Stomach smooth muscle (tissue), 2 donors: ENCODE measurements around the gene DSCAML1.

Source experiments
- H3K27ac ChIP-seq: one replicate; pipeline ENCODE4 v1.7.0; 2013; ENCODE audit warnings: mild to moderate bottlenecking, low read length, inconsistent platforms
- H3K27me3 ChIP-seq, 2 donors: one replicate each; pipeline ENCODE4 v1.7.0; 2013; ENCODE audit warnings: low read length in 2 of 2; ENCODE audit not compliant: insufficient read depth in 2 of 2, control insufficient read depth in 1 of 2
- H3K36me3 ChIP-seq, 2 donors: one replicate each; pipeline ENCODE4 v1.7.0; 2013; ENCODE audit warnings: low read length in 2 of 2; ENCODE audit not compliant: control insufficient read depth in 2 of 2, insufficient read depth in 2 of 2
- H3K4me1 ChIP-seq: one replicate; pipeline ENCODE4 v1.7.0; 2013; ENCODE audit warnings: low read length; ENCODE audit not compliant: control insufficient read depth, insufficient read depth
- H3K4me3 ChIP-seq, 2 donors: one replicate each; pipeline ENCODE4 v1.7.0; 2013; ENCODE audit warnings: low read length in 2 of 2
- H3K9ac ChIP-seq, 2 donors: one replicate each; pipeline ENCODE4 v1.7.0; 2013; ENCODE audit warnings: low read length in 2 of 2, mild to moderate bottlenecking in 1 of 2
- H3K9me3 ChIP-seq, 2 donors: one replicate each; pipeline ENCODE4 v1.7.0; 2013; ENCODE audit warnings: low read length in 2 of 2; ENCODE audit not compliant: control insufficient read depth in 2 of 2
- donor health status: healthy.
- donor health status: Pancreatic carcinoma.

DSCAML1 gene

DNA sequence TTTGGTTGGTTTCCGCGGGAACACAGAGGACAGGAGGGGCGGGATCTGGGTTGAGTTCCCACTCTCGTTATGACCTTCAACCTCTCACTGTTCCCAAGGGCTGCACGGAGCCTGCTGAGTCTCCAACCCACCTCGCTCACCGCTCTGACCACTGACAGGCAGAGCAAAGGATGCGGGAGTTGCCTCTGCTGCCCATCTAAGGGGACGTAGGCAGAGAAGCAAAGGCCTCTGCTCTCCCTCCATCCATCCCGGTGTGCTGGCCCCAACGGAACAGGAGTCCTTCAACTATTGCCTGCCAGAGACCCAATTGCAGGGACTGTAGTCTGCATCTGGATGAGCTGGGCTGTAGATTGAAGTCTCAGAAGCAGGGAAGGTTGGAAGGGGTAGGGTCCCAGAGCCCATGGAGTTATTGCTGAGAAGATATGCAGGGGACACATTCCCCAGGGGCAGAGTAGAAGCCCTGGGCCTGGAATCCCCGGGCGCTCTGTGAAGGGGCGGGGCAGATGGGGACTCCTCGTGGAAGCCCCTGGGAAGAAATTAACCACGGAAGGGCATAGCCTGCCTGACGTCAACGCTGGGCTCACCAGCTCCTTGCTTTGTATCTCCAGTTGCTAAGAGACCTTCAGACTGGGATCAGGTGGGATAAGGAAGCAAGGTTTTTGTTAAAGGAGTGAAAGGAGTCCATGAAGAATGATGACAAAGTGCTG lies 40.2 kb upstream of the DSCAML1 start:
- Histone ChIP-seq H3K4me1 (peaks cover 9% of the 10 kb centered on the region), H3K4me3 (no peak overlapping the region), H3K9ac (no peak overlapping the region), H3K36me3 (peaks cover 34 to 51% of the 10 kb centered on the region in 2 donors), H3K9me3 (no peaks in the 10 kb centered on the region), H3K27ac (no peak overlapping the region), H3K27me3 (peaks cover 0 to 3% of the 10 kb centered on the region in 2 donors)

DNA sequence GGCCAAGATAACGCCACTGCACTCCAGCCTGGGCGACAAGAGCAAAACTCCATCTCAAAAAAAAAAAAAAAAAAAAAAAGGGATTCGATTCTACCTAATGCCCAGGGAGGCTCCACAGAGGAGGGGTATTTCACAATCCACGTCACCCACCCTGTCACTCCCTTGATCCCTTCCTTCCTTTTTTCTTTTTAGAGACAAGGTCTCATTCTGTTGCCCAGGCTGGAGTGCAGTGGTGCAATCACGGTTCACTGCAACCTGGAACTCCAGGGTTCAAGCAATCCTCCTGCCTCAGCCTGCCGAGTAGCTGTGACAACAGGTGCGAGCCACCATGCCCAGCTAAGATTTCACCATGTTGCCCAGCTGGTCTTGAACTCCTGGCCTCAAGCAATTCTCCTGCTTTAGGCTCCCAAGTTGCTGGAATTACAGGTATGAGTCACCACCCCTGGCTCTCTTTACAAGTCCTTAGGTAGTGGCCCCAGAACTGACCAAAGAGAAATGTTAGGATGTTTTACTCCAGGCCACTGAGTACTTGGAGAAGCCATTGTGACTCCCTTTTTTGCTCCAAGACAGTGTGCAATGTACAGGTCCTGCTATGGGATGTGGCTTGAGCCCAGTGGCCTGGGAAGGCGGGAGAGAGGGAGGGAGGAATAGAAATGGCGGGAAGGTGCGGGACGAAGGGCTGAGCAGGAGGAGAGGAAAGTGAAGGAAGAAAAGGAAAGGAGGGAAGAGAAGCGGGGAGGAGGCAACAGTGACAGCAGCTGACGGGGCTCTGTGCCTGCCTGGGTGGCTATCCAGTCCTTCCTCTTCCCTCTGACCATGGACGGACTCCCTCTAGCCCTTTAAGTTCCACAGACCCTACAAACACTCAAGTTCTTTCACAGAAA lies 39.3 kb upstream of the DSCAML1 start:
- H3K4me3 ChIP-seq, result no peak overlapping the region
- peaks cover 6% of the 10 kb centered on the region for H3K4me1 ChIP-seq
- no peak overlapping the region for H3K27ac ChIP-seq
- no peak overlapping the region for H3K9ac ChIP-seq
- H3K36me3 ChIP-seq, result peaks cover 28 to 45% of the 10 kb centered on the region in 2 donors
- peaks cover 0 to 7% of the 10 kb centered on the region in 2 donors for H3K27me3 ChIP-seq
- no peaks in the 10 kb centered on the region for H3K9me3 ChIP-seq

DNA sequence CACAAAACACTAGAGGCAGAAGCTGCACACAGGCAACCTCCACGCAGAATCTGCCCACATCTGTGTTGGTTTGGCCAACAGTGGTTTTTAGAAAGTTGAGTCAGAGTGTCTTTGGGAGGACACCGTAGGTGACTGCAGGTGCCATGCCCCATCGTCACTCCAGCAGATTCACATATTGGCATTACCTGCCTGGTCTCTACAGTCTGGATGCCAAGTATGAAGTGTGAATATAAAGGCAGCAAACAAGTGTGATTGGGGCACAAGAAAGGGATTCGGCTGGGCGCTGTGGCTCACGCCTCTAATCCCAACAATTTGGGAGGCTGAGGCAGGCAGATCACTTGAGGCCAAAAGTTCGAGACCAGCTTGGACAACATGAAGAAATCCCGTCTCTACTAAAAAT lies 38.6 kb upstream of the DSCAML1 start:
- no peaks in the 10 kb centered on the region for H3K9me3 ChIP-seq
- H3K27me3 ChIP-seq, result peaks cover 0 to 12% of the 10 kb centered on the region in 2 donors
- no peak overlapping the region for H3K27ac ChIP-seq
- H3K36me3 ChIP-seq, result peaks cover 22 to 41% of the 10 kb centered on the region in 2 donors
- H3K4me1 ChIP-seq, result peaks cover 6% of the 10 kb centered on the region
- H3K9ac ChIP-seq, result no peak overlapping the region
- H3K4me3 ChIP-seq, result no peak overlapping the region

DNA sequence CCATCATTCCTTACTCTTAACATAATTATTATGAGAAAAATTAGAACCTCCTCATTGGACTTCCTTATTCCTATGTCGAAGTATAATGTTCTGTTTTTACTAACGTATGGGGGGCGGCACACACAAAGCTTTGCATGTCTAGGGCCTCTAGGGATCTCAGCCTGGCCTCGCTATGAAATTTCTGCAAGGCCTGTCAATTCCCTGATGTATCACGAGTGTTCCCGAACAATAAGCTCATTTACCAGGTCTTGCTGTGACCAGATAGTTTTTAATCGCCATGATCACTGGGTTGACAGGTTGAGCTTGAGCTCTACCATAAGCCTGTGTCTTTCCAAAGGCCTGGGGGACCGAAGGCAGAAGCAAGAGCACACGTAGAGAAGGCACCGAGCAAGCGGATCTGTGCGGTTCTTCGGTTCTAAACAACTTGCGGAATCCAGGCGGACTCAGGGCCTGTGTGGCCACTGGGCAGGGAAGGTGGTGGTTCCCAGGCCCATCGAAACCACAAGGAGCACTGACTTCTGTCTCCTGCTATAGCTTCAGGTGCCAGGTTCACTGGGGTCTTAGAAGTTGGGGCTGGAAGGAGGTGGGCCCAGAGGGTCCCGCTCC lies 37.9 kb upstream of the DSCAML1 start:
- H3K4me1 ChIP-seq, result peaks cover 6% of the 10 kb centered on the region
- peaks cover 16 to 35% of the 10 kb centered on the region in 2 donors for H3K36me3 ChIP-seq
- no peak overlapping the region for H3K4me3 ChIP-seq
- no peaks in the 10 kb centered on the region for H3K9me3 ChIP-seq
- no peak overlapping the region for H3K9ac ChIP-seq
- H3K27ac ChIP-seq, result no peak overlapping the region
- peaks cover 2 to 16% of the 10 kb centered on the region in 2 donors for H3K27me3 ChIP-seq

DNA sequence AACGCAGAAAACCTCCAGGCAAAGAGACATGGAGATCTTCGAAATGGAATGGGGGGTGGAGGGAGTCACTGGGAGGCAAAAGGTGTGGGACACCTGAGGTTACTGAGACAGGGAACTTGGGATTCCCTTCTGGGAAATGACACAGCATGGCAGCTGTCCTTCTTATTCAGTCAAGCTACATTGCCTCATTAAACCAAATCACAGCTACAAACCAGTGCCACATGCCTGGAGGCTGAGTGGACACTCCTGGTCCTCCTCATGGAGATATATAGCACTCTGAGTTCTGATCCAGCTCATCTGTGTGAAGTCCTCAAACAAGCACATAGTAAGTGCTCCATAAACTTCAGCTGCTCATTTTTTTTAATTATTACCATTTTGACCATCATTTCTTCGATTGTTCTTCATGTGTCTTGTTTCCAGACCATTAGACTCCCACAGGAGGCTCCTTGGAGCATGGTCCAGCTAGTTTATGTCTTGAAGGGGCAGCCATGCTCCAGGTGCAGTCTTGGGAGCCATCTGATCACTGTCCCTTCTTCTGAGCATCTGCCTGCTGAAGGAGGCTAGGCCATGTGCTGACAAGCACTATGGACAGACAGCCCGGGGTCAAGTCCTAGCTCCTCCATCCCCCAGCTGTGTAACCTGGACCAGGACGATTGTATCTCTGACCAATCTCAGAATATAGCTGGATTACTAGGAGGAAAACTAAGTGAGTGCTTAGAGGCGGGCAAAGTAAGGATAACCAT lies 37.2 kb upstream of the DSCAML1 start:
- Histone ChIP-seq H3K27ac (no peak overlapping the region), H3K9ac (no peak overlapping the region), H3K27me3 (peaks cover 2 to 16% of the 10 kb centered on the region in 2 donors), H3K36me3 (peaks cover 10 to 29% of the 10 kb centered on the region in 2 donors), H3K4me1 (peaks cover 8% of the 10 kb centered on the region), H3K4me3 (no peak overlapping the region), H3K9me3 (no peaks in the 10 kb centered on the region)

DNA sequence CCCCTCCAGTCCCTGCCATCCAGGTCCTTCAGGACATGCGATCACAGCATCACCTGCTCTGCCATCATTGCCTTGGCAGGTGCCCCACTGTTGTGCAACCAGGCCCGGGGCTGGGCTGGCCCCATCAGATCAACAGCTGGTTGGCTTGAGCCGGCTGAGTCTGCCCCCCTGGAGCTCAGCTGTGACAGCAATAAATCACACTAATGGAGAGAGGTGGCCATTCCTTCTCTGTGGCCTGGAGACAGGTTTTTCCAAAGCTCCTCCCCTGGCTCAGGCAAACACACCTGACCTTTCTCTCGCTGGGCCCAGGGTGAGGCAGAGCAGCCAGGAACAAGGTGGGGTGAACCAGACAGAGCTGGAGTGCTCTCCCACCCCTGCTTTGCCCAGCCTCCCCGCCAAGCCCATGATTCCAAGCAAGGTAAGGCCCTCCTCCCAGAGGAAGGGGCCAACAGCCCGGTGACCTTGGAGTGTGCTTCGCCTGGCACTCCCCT lies 36.4 kb upstream of the DSCAML1 start:
- Histone ChIP-seq H3K4me1 (peaks cover 16% of the 10 kb centered on the region), H3K27me3 (peaks cover 4 to 16% of the 10 kb centered on the region in 2 donors), H3K9ac (no peak overlapping the region), H3K27ac (no peak overlapping the region), H3K4me3 (no peak overlapping the region), H3K36me3 (peaks cover 10 to 23% of the 10 kb centered on the region in 2 donors), H3K9me3 (no peaks in the 10 kb centered on the region)

DNA sequence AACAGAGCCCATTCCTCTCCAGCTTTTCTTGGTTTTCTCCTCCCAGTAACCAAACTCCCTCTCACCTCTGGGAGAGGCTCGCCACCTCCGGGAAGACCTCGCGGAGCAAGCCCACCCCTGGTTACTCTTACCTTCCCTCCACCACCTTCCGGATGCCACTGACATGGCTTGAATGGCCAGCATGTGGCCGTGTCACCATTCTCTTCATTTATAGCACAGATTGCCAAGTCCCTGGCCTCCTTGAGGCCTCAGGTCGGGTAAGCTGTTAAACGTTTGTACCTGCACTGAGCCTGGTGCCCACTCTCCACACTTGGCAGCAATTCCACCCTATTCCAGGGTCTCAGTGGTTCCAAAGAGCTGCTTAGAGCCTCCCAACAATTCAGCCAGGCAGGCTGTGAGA lies 35.5 kb upstream of the DSCAML1 start:
- no peak overlapping the region for H3K27ac ChIP-seq
- peaks cover 4 to 16% of the 10 kb centered on the region in 2 donors for H3K27me3 ChIP-seq
- H3K4me3 ChIP-seq, result no peak overlapping the region
- no peak overlapping the region for H3K9ac ChIP-seq
- no peaks in the 10 kb centered on the region for H3K9me3 ChIP-seq
- peaks cover 8 to 18% of the 10 kb centered on the region in 2 donors for H3K36me3 ChIP-seq
- peaks cover 19% of the 10 kb centered on the region for H3K4me1 ChIP-seq

DNA sequence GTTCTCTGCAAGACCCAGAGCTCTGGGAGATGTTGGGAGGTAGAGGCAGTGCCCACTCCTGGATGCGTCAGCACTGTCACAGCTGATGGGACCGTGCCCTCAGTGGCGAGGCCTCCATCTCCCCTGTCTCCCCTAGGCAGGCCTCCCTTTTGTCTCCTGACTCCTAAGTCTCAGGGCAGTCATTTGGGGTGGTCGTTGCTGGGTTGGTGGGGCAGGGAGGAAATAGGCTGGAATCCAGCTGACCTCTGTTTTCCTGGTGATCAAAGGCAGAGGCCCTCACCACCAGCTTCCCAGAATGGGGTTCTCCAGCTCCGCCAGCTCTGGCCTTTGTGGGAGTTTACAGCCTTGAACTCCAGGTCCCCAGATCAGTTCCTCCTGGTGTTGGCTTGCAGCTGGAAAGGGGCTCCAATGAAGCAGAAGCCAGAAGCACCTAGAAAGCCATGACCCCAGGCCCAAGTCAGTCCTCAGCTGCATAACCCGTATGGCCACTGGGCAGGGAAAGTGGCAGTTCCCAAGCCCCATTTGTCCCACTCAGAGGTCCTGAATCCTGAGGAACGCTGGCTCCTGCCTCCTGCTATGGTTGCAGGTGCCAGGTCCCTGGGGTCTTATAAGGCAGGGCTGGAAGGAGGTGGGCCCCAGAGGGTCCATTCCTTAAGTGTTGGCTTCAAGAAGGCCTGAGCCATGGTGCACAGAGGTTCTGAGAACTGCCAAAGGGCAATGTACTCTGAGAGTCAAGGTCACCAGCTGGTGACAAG lies 34.8 kb upstream of the DSCAML1 start:
- no peak overlapping the region for H3K4me3 ChIP-seq
- H3K27ac ChIP-seq, result no peak overlapping the region
- H3K27me3 ChIP-seq, result peaks cover 4 to 16% of the 10 kb centered on the region in 2 donors
- peaks cover 7 to 14% of the 10 kb centered on the region in 2 donors for H3K36me3 ChIP-seq
- H3K4me1 ChIP-seq, result peaks cover 19% of the 10 kb centered on the region
- no peaks in the 10 kb centered on the region for H3K9me3 ChIP-seq
- H3K9ac ChIP-seq, result no peak overlapping the region

DNA sequence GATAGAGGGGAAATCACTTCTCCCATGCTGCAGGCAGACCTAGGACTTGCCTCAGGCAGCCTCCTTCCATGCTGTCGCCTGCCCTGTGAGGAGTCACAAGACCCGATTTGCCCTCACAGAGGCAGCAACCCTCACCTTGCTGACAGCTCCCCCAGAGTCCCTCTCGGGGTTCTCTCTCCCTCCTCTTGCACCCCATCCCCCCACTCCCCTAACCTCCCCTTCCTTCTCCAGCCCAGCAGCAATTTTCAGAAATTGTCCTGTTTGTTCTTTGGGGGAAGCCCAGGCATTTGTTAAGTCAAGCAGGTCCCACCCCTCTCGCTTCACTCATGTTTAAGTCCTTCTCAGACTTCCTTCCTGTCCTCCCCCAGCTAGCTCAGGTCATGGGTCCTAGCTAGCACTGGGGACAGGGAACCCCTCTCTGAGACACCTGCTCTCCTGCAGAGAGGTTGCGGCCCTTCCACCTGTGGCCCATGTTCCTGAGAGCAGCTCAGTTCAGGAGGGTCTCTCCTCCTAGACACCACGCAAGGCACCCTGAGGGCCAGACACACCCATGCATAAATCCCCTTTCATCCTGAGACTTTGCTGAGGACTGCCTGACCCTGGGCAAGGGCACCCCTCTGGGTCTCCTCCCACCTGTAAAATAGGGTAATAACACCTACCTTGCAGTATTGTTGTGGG lies 33.8 kb upstream of the DSCAML1 start:
- Histone ChIP-seq H3K9me3 (no peaks in the 10 kb centered on the region), H3K27ac (no peak overlapping the region), H3K4me1 (peaks cover 19% of the 10 kb centered on the region), H3K36me3 (peaks cover 7 to 14% of the 10 kb centered on the region in 2 donors), H3K4me3 (no peak overlapping the region), H3K9ac (no peak overlapping the region), H3K27me3 (peaks cover 4 to 16% of the 10 kb centered on the region in 2 donors)
